CD14-positive monocyte (primary cell): ENCODE results near the gene CABP7. TPM values are rescaled to one million over a fixed set of nuclear protein-coding genes. Genes with fewer than 3 reads are reported as not detected.

Experiments used
- DNase-seq, 3 donors: peaks; one replicate each; pipeline ENCODE4 v3.0.0-alpha.2; 2011 to 2022
- H2AFZ ChIP-seq: 2 replicates; pipeline ENCODE4 v1.6.0; 2012; ENCODE audit warnings: mild to moderate bottlenecking, low read depth, low read length, inconsistent platforms; ENCODE audit not compliant: insufficient read depth, poor library complexity, severe bottlenecking
- H3K27ac ChIP-seq, 2 donors: 1 replicate in 1 of 2; 2 replicates in 1 of 2; pipeline ENCODE4 v1.5.1; 2012 to 2013; ENCODE audit warnings: low read length in 2 of 2, control low read depth in 1 of 2, inconsistent platforms in 1 of 2, low read depth in 1 of 2, mild to moderate bottlenecking in 1 of 2
- H3K27me3 ChIP-seq, 2 donors: one replicate each; pipeline versions ENCODE4 v1.6.0 to v1.6.1; 2011 to 2013; ENCODE audit warnings: low read length in 2 of 2; ENCODE audit not compliant: control insufficient read depth in 2 of 2, insufficient read depth in 2 of 2
- H3K36me3 ChIP-seq, 2 donors: replicated peaks in 1 of 2; 1 replicate in 1 of 2; 2 replicates in 1 of 2; pipeline versions ENCODE4 v1.5.1 to v1.6.1; 2012 to 2013; ENCODE audit warnings: low read length in 2 of 2, control low read depth in 1 of 2, inconsistent platforms in 1 of 2, mild to moderate bottlenecking in 1 of 2; ENCODE audit not compliant: insufficient read depth in 2 of 2, control insufficient read depth in 1 of 2
- H3K4me1 ChIP-seq, 2 donors: 1 replicate in 1 of 2; 2 replicates in 1 of 2; pipeline versions ENCODE4 v1.5.1 to v1.6.1; 2012 to 2013; ENCODE audit warnings: low read length in 2 of 2, control low read depth in 1 of 2, inconsistent platforms in 1 of 2, mild to moderate bottlenecking in 1 of 2, moderate library complexity in 1 of 2; ENCODE audit not compliant: insufficient read depth in 2 of 2, control insufficient read depth in 1 of 2
- H3K4me2 ChIP-seq: replicated peaks from 2 replicates; pipeline ENCODE3; 2012; ENCODE audit warnings: low read length, moderate library complexity, mild to moderate bottlenecking; ENCODE audit not compliant: poor library complexity, severe bottlenecking; ENCODE audit errors: extremely low read depth
- H3K4me3 ChIP-seq, 3 experiments: fragments of 200-600 bp in 1 of 3; sonication (generic) in 1 of 3; replicated peaks in 1 of 3; 1 replicate in 2 of 3; 2 replicates in 1 of 3; pipeline ENCODE4 v1.5.1; 2011 to 2013; ENCODE audit warnings: low read length in 3 of 3, mild to moderate bottlenecking in 3 of 3, control low read depth in 2 of 3, low read depth in 2 of 3, inconsistent platforms in 1 of 3, moderate library complexity in 1 of 3
- H3K79me2 ChIP-seq: 2 replicates; pipeline ENCODE4 v1.6.0; 2012; ENCODE audit warnings: mild to moderate bottlenecking, control low read depth, inconsistent platforms, low read length, moderate library complexity; ENCODE audit not compliant: insufficient read depth
- H3K9ac ChIP-seq: 2 replicates; pipeline ENCODE4 v1.6.0; 2017; ENCODE audit warnings: low read length, mild to moderate bottlenecking; ENCODE audit not compliant: insufficient read depth, poor library complexity, severe bottlenecking
- H3K9me3 ChIP-seq, 2 donors: replicated peaks in 1 of 2; 1 replicate in 1 of 2; 2 replicates in 1 of 2; pipeline versions ENCODE4 v1.5.1 to v1.6.1; 2012 to 2013; ENCODE audit warnings: low read length in 2 of 2, control low read depth in 1 of 2; ENCODE audit not compliant: control insufficient read depth in 1 of 2, insufficient read depth in 1 of 2
- H4K20me1 ChIP-seq: 2 replicates; pipeline ENCODE4 v1.6.0; 2012; ENCODE audit warnings: mild to moderate bottlenecking, low read length, control low read depth, moderate library complexity; ENCODE audit not compliant: insufficient read depth
- H3K27ac Mint-ChIP-seq, 7 donors: one replicate each; pipeline ENCODE4 v1.8.0; 2020; ENCODE audit warnings: mild to moderate bottlenecking in 7 of 7, mixed read lengths in 7 of 7, moderate library complexity in 6 of 7, inconsistent platforms in 2 of 7
- H3K27me3 Mint-ChIP-seq, 3 donors: one replicate each; pipeline ENCODE4 v1.8.0; 2021 to 2022; ENCODE audit warnings: low read depth in 3 of 3, mild to moderate bottlenecking in 3 of 3, mixed read lengths in 3 of 3, moderate library complexity in 3 of 3, inconsistent platforms in 1 of 3
- H3K36me3 Mint-ChIP-seq, 2 donors: one replicate each; pipeline ENCODE4 v1.8.0; 2020; ENCODE audit warnings: mixed read lengths in 2 of 2, inconsistent platforms in 1 of 2, mild to moderate bottlenecking in 1 of 2
- H3K4me1 Mint-ChIP-seq: one replicate; pipeline ENCODE4 v1.8.0; 2020; ENCODE audit warnings: mild to moderate bottlenecking, mixed read lengths
- H3K4me3 Mint-ChIP-seq, 2 donors: one replicate each; pipeline ENCODE4 v1.8.0; 2020; ENCODE audit warnings: mild to moderate bottlenecking in 2 of 2, mixed read lengths in 2 of 2, moderate library complexity in 1 of 2
- H3K9me3 Mint-ChIP-seq, 7 donors: one replicate each; pipeline ENCODE4 v1.8.0; 2020 to 2022; ENCODE audit warnings: mixed read lengths in 7 of 7, mild to moderate bottlenecking in 6 of 7, moderate library complexity in 6 of 7, inconsistent platforms in 2 of 7
- CTCF ChIP-seq: fragments of 200-600 bp; IDR thresholded peaks from one replicate; pipeline ENCODE4 v1.8.0; 2022; ENCODE audit warnings: antibody characterized with exemption, mild to moderate bottlenecking
- WGBS: methylation state at CpG from one replicate; pipeline ENCODE4 v1.1.5; 2013; ENCODE audit warnings: missing lambda C conversion rate; ENCODE audit not compliant: insufficient coverage; 5-methylcytosine and 5-hydroxymethylcytosine counted together
- intact Hi-C, 2 donors: fragments of 100-400 bp; cut with micrococcal nuclease; formaldehyde crosslinking; loops; one replicate each; pipeline versions ENCODE4 v1.15.0 to v1.15.1; 2023
- polyA plus RNA-seq, 3 donors: library from polyadenylated mRNA; depleted of rRNA in 1 of 3; unstranded in 2 of 3; stranded (reverse) in 1 of 3; fragments of 300-500 nt in 2 of 3; fragments of >200 nt in 1 of 3; fragmentation: Illumina TruSeq in 2 of 3; gene quantifications; 1 replicate in 2 of 3; 2 replicates in 1 of 3; pipeline ENCODE4 v1.2.3, GENCODE V29; 2012 to 2021

The CABP7 gene
- polyA plus RNA-seq, 3 donors = 0.11 to 0.14 TPM; not detected in 1

- Histone ChIP-seq H2AFZ (no peak overlapping the region), H3K27me3 (no peaks in the 10 kb centered on the region), H3K4me3 (no peak overlapping the region), H3K79me2 (no peaks in the 10 kb centered on the region), H3K36me3 (peaks cover 23 to 52% of the 10 kb centered on the region in 2 donors), H3K4me1 (no peaks in the 10 kb centered on the region), H3K27ac (no peak overlapping the region), H4K20me1 (no peaks in the 10 kb centered on the region), H3K4me2 (no peak overlapping the region), H3K9me3 (no peaks in the 10 kb centered on the region), H3K9ac (no peak overlapping the region)
- Mint-ChIP-seq H3K36me3 (peaks cover 55 to 71% of the 10 kb centered on the region in 2 donors), H3K27ac (no peak overlapping the region), H3K4me3 (no peak overlapping the region), H3K27me3 (peaks cover 1 to 7% (median 5%) of the 10 kb centered on the region in 3 donors), H3K4me1 (peaks cover 4% of the 10 kb centered on the region), H3K9me3 (peaks cover 0 to 2% (median 0%) of the 10 kb centered on the region in 7 donors)
- no peak for DNase-seq
- intact Hi-C loops = no loop called here
- WGBS = 68% methylated on average over 4 of the region's 9 CpGs
- no peak for TF ChIP-seq CTCF
Observed at GRCh38 chr22:29734838-29735237, 15.0 kb downstream of the CABP7 start.

- H3K9me3 Mint-ChIP-seq = peaks cover 0 to 2% (median 0%) of the 10 kb centered on the region in 7 donors
- Histone ChIP-seq H3K27me3 (no peaks in the 10 kb centered on the region), H3K9ac (no peak overlapping the region), H3K4me2 (no peak overlapping the region), H3K4me1 (no peaks in the 10 kb centered on the region), H3K9me3 (no peaks in the 10 kb centered on the region), H2AFZ (no peak overlapping the region), H3K79me2 (no peaks in the 10 kb centered on the region), H4K20me1 (no peaks in the 10 kb centered on the region), H3K4me3 (no peak overlapping the region), H3K27ac (no peak overlapping the region), H3K36me3 (peaks cover 27 to 54% of the 10 kb centered on the region in 2 donors)
- H3K4me3 Mint-ChIP-seq = no peak overlapping the region
- peaks cover 4% of the 10 kb centered on the region for H3K4me1 Mint-ChIP-seq
- no peak overlapping the region for H3K27ac Mint-ChIP-seq
- peaks cover 1 to 7% (median 5%) of the 10 kb centered on the region in 3 donors for H3K27me3 Mint-ChIP-seq
- peaks cover 60 to 74% of the 10 kb centered on the region in 2 donors for H3K36me3 Mint-ChIP-seq
- DNase-seq = no peak
- TF ChIP-seq CTCF = no peak
- intact Hi-C loops = no loop called here
- 71% methylated on average over 1 of the region's 1 CpG for WGBS
Observed at GRCh38 chr22:29735416-29735815, 15.6 kb downstream of the CABP7 start.
